ENCODE results near the gene PALD1. TPM values are rescaled to one million over a fixed set of nuclear protein-coding genes. Genes with fewer than 3 reads are reported as not detected.

PALD1 gene
- total and polyA plus RNA-seq, 9 of the 15 experiments (the other 6 are each of a cell fraction or from before 2014, with no cell fraction given), result 0.03 to 0.29 (median 0.09) TPM; not detected in 2

DNA sequence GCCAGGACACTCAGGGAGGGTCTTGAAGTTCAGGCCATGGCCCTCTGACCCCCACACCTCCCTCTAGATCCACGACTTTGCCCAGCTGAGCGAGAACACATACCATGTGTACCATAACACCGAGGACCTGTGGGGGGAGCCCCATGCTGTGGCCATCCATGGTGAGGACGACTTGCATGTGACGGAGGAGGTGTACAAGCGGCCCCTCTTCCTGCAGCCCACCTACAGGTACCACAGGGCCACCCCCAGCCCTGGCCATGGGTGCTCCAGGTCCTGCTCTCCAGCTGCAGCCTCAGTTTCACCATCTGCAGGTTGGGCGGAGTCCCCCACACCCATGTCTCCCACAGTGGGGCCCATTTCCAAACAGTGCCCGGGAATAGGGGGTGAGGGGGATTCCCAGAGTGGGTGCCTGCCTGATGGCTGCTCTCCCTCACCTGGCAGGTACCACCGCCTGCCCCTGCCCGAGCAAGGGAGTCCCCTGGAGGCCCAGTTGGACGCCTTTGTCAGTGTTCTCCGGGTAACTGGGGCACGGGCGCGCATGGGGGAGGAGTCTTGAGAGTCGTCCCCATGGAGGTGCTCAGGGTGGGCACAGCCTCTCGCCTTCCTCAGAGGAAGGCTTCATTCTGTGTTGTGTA is 54.1 kb downstream of the PALD1 start:
- TF ChIP-seq, protein P1, sequence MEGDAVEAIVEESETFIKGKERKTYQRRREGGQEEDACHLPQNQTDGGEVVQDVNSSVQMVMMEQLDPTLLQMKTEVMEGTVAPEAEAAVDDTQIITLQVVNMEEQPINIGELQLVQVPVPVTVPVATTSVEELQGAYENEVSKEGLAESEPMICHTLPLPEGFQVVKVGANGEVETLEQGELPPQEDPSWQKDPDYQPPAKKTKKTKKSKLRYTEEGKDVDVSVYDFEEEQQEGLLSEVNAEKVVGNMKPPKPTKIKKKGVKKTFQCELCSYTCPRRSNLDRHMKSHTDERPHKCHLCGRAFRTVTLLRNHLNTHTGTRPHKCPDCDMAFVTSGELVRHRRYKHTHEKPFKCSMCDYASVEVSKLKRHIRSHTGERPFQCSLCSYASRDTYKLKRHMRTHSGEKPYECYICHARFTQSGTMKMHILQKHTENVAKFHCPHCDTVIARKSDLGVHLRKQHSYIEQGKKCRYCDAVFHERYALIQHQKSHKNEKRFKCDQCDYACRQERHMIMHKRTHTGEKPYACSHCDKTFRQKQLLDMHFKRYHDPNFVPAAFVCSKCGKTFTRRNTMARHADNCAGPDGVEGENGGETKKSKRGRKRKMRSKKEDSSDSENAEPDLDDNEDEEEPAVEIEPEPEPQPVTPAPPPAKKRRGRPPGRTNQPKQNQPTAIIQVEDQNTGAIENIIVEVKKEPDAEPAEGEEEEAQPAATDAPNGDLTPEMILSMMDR (IDR thresholded peaks at IDR 0.05 in 2 of 3, conservative IDR thresholded peaks at IDR 0.05 in 1 of 3; ENCODE audit: insufficient read depth in 2 of 3, low read depth in 1 of 3, low read length in 3 of 3), result peak in 2 of 3 experiments; percentile 18 to 24; a peak in 1 of 6 replicates
- TF ChIP-seq FOXP1 (CRISPR knock-in tag; IDR thresholded peaks at IDR 0.05) (no peak), ZBTB7A (IDR thresholded peaks at IDR 0.05; ENCODE audit: borderline replicate concordance, control insufficient read depth, low read depth, low read length) (0 out of 2 replicates have a peak, but pooled peaks have one; percentile 13), NR2C2 (CRISPR knock-in tag; IDR thresholded peaks at IDR 0.05) (no peak), NR2C2 (tag; IDR thresholded peaks at IDR 0.05) (no peak), RAD21 (CRISPR knock-in tag; conservative IDR thresholded peaks at IDR 0.05 in 1 of 2, IDR thresholded peaks at IDR 0.05 in 1 of 2) (0 out of 4 replicates have a peak, but pooled peaks of 1 of the 2 experiments have one; percentile 7), KDM2B (CRISPR knock-in tag; IDR thresholded peaks at IDR 0.05) (no peak)
- TF ChIP-seq, protein P2, sequence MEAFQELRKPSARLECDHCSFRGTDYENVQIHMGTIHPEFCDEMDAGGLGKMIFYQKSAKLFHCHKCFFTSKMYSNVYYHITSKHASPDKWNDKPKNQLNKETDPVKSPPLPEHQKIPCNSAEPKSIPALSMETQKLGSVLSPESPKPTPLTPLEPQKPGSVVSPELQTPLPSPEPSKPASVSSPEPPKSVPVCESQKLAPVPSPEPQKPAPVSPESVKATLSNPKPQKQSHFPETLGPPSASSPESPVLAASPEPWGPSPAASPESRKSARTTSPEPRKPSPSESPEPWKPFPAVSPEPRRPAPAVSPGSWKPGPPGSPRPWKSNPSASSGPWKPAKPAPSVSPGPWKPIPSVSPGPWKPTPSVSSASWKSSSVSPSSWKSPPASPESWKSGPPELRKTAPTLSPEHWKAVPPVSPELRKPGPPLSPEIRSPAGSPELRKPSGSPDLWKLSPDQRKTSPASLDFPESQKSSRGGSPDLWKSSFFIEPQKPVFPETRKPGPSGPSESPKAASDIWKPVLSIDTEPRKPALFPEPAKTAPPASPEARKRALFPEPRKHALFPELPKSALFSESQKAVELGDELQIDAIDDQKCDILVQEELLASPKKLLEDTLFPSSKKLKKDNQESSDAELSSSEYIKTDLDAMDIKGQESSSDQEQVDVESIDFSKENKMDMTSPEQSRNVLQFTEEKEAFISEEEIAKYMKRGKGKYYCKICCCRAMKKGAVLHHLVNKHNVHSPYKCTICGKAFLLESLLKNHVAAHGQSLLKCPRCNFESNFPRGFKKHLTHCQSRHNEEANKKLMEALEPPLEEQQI (IDR thresholded peaks at IDR 0.05), result no peak
- TF ChIP-seq, protein P3, sequence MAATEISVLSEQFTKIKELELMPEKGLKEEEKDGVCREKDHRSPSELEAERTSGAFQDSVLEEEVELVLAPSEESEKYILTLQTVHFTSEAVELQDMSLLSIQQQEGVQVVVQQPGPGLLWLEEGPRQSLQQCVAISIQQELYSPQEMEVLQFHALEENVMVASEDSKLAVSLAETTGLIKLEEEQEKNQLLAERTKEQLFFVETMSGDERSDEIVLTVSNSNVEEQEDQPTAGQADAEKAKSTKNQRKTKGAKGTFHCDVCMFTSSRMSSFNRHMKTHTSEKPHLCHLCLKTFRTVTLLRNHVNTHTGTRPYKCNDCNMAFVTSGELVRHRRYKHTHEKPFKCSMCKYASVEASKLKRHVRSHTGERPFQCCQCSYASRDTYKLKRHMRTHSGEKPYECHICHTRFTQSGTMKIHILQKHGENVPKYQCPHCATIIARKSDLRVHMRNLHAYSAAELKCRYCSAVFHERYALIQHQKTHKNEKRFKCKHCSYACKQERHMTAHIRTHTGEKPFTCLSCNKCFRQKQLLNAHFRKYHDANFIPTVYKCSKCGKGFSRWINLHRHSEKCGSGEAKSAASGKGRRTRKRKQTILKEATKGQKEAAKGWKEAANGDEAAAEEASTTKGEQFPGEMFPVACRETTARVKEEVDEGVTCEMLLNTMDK (IDR thresholded peaks at IDR 0.05; ENCODE audit: borderline replicate concordance, insufficient read depth, low read depth, low read length, poor library complexity, severe bottlenecking), result peak; percentile 41
- in situ Hi-C loops (cut with MboI), result loop anchor here (10.0 kb wide), 1 partner anchor 318 kb away; no protein-coding TSS in a partner anchor
- ATAC-seq (peak; percentile 13; the same call in 1 of the 3 replicates), DNase-seq (ENCODE audit: extremely low read depth in 1 of 4, low spot score in 3 of 4) (peak in 2 of 4 experiments; percentile 56 to 59), FAIRE-seq (no peak)
- H3K4me1 ChIP-seq (replicated peaks in 1 of 2; ENCODE audit: control insufficient read depth in 2 of 2, insufficient read depth in 2 of 2, low read length in 2 of 2), result peaks cover 6 to 16% of the 10 kb centered on the region in 2 experiments; a peak in 3 of 5 replicates
- no peaks in the 10 kb centered on the region for H3K9me1 ChIP-seq (ENCODE audit: control insufficient read depth, insufficient read depth, low read length)
- CTCF ChIA-PET (ENCODE audit: low intra/inter-chr PET ratio), result no interaction called here
- no peak overlapping the region for H3K4me3 ChIP-seq
- no peak overlapping the region for H3K4me2 ChIP-seq (ENCODE audit: insufficient read depth, low read length)
- 10% methylated on average over 17 of the region's 17 CpGs for WGBS (ENCODE audit: insufficient coverage, low coverage, missing lambda C conversion rate)
- H4K20me1 ChIP-seq (replicated peaks; ENCODE audit: control insufficient read depth, insufficient read depth, low read length), result peaks cover 5% of the 10 kb centered on the region; the same call in 1 of the 2 replicates
- no TSS peak for BruUV-seq (replicated peaks)
- POLR2A ChIA-PET, result interaction anchor here (0.6 to 1.1 kb wide), 3 partner anchors 10 to 241 kb away, joined by 3 to 4 read pairs (median 3); no protein-coding TSS in a partner anchor
- H2AFZ ChIP-seq (ENCODE audit: low read depth, low read length), result no peak overlapping the region
- H3K9me3 ChIP-seq (replicated peaks; ENCODE audit: control insufficient read depth, insufficient read depth, low read depth, low read length), result no peaks in the 10 kb centered on the region
- H3K27me3 ChIP-seq (ENCODE audit: control insufficient read depth in 2 of 2, insufficient read depth in 2 of 2, low read length in 2 of 2), result peaks cover 11 to 60% of the 10 kb centered on the region in 2 experiments; a peak in 4 of 5 replicates
- H3K27ac ChIP-seq (ENCODE audit: extremely low read depth, low read depth, low read length), result no peak overlapping the region
- no peak overlapping the region for H3K9ac ChIP-seq (ENCODE audit: insufficient read depth in 1 of 2, low read depth in 2 of 2, low read length in 2 of 2)
- no peaks in the 10 kb centered on the region for H3K36me3 ChIP-seq (ENCODE audit: control insufficient read depth, insufficient read depth, low read length)
- no peaks in the 10 kb centered on the region for H3K79me2 ChIP-seq (ENCODE audit: control insufficient read depth, insufficient read depth, low read length)
- intact Hi-C loops (cut with micrococcal nuclease), result loop anchor here (10.0 kb wide), 1 partner anchor 308 kb away; no protein-coding TSS in a partner anchor
